Kidney epithelial cell (primary cell): Measurements from ENCODE around the gene DPEP3. TPM values are rescaled to one million over a fixed set of nuclear protein-coding genes. Genes with fewer than 3 reads are reported as not detected.
"Not testable (repeated sequence)": the region's sequence is repeated elsewhere in the genome, so short reads cannot be mapped to it uniquely, and the experiment has no call there.

Experiments
- DNase-seq: peaks from one replicate; pipeline ENCODE4 v3.0.0-alpha.2; 2010; ENCODE audit warnings: low read depth
- H3K27me3 ChIP-seq: 2 replicates; pipeline ENCODE4 v1.6.0; 2011; ENCODE audit warnings: low read length; ENCODE audit not compliant: control insufficient read depth, insufficient read depth
- H3K36me3 ChIP-seq: 2 replicates; pipeline ENCODE4 v1.5.1; 2011; ENCODE audit warnings: low read length; ENCODE audit not compliant: control insufficient read depth, insufficient read depth
- H3K4me3 ChIP-seq: 2 replicates; pipeline ENCODE4 v1.5.1; 2011; ENCODE audit warnings: low read depth, mild to moderate bottlenecking, control low read depth, low read length
- CTCF ChIP-seq: IDR thresholded peaks from 2 replicates; pipeline ENCODE4 v1.5.1; 2011; ENCODE audit warnings: mild to moderate bottlenecking, moderate library complexity, low read length, control low read depth, inconsistent platforms; ENCODE audit not compliant: insufficient read depth, poor library complexity, severe bottlenecking
- total RNA-seq: library from RNA; depleted of rRNA; stranded (reverse); fragments of >200 nt; gene quantifications from 2 replicates; pipeline ENCODE4 v1.2.3, GENCODE V29; 2015

The DPEP3 gene
- total RNA-seq, 1 donor from 2014 or later: not detected

- no peak for DNase-seq
- TF ChIP-seq CTCF: no peak
- Histone ChIP-seq H3K27me3 (peaks cover 22% of the 10 kb centered on the region), H3K36me3 (no peaks in the 10 kb centered on the region), H3K4me3 (no peak overlapping the region)
These were observed 2.7 kb downstream of the DPEP3 start for GRCh38 chr16:67977469-67978227.

- no peak for TF ChIP-seq CTCF
- no peak for DNase-seq
- Histone ChIP-seq H3K27me3 (peaks cover 22% of the 10 kb centered on the region), H3K36me3 (no peaks in the 10 kb centered on the region), H3K4me3 (no peak overlapping the region)
These were observed 3.3 kb downstream of the DPEP3 start for GRCh38 chr16:67977005-67977404.

DNA sequence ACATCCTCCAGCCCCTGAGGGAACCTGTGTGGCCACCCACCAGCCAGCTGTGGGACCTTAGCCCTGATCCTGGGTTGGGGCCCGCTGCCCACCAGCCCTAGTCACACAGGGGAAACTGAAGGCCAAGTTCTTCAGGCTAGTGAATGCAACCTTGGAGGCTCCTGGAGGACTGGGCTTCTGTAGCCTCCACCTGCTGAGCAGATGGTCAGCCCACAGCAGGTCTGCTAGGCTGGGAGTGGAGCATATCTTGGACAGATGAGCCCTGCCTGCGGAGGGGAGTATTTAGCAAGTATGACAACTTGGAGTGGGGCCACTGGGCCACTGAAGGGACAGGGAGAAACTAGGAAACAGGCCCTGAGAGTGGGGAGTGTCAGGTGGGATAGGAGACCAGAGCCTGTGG is 4.1 kb downstream of the DPEP3 start:
- no peaks in the 10 kb centered on the region for H3K36me3 ChIP-seq
- peaks cover 22% of the 10 kb centered on the region for H3K27me3 ChIP-seq
- DNase-seq: no peak
- no peak for TF ChIP-seq CTCF
- H3K4me3 ChIP-seq: no peak overlapping the region

DNA sequence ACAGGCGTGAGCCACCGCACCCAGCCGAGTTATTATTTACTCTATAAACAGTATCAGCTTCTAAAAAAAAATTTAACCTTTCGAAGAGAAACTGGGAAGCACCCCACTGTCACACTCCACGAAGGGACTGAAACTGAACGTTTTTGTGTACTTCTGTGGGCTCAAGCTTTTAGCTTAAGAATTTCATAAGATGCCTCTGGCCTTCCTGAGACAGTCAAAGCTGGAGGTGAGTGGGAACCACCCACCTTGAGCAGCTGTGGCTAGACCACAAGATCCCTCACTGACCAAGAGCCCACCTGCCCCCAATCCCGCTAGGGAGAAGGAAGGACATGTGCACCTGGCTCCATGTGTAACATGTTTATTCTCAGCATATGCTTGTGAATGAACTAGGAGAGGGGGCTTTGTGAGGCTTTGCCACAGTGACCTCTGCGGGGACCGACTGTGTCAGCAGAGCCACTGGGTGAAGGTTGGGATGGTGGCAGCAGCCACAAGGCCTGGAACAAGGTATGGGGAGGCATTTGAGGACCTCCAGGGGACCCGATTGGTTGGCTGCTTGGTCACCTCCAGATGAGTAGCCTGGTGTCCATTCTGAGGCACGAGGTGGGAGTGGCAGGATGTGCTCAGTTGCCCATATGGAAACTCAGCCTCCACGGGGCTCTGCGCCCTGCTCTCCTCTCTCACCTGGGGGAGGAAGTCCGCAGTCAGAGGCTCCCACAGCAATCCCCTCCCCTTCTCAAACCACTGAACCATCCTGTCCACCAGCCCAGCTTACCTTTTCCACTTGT is 4.8 kb downstream of the DPEP3 start:
- H3K27me3 ChIP-seq: peaks cover 22% of the 10 kb centered on the region
- no peak for TF ChIP-seq CTCF
- H3K36me3 ChIP-seq: no peaks in the 10 kb centered on the region
- DNase-seq: no peak
- H3K4me3 ChIP-seq: no peak overlapping the region

- H3K27me3 ChIP-seq, DNase-seq, H3K4me3 ChIP-seq, H3K36me3 ChIP-seq: not testable (repeated sequence)
These were observed 8.0 kb downstream of the DPEP3 start for GRCh38 chr16:67972285-67972684.

DNA sequence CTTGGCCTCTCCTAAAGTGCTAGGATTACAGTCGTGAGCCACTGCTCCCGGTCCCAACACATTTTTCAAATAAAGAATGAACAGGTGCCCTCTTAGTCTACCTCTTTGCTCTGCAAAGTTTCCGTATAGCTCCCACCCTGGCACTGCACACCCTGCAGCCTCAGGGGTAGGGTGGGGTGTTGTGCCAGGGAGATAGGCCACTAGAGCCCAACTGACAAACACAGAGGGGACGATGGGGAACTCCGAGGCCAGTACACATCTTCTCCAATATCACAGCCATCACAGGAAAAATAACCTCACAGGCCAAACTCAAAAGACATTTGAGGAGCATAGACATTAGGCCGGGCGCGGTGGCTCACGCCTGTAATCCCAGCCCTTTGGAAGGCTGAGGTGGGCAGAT is 9.2 kb downstream of the DPEP3 start:
- DNase-seq: no peak

More for the DNA sequence above, 9.2 kb downstream of the DPEP3 start:
- H3K27me3 ChIP-seq: no peaks in the 10 kb centered on the region
- no peaks in the 10 kb centered on the region for H3K36me3 ChIP-seq
- no peak overlapping the region for H3K4me3 ChIP-seq
- TF ChIP-seq CTCF: no peak
